ENCODE data around the gene RCAN1. TPM values are rescaled to one million over a fixed set of nuclear protein-coding genes. Genes with fewer than 3 reads are reported as not detected.

Gene RCAN1
- total RNA-seq, 1 experiment from 2014 or later = 9.7 TPM

GRCh38 chr21:34514576-34515115 is 100.3 kb downstream of the RCAN1 start:
- no peaks in the 10 kb centered on the region for H3K79me2 ChIP-seq (ENCODE audit: insufficient read depth, low read length)
- H2AFZ ChIP-seq (ENCODE audit: low read depth, low read length, poor library complexity, severe bottlenecking) = no peak overlapping the region
- H3K4me2 ChIP-seq (ENCODE audit: low read length) = no peak overlapping the region
- ATAC-seq = no peak
- no peak overlapping the region for H3K9ac ChIP-seq (ENCODE audit: low read length)
- H3K4me3 ChIP-seq (replicated peaks in 1 of 2; ENCODE audit: low read depth in 1 of 2, low read length in 2 of 2) = no peak overlapping the region
- no peaks in the 10 kb centered on the region for H3K9me3 ChIP-seq (ENCODE audit: control insufficient read depth in 1 of 2, insufficient read depth in 1 of 2, low read depth in 1 of 2, low read length in 2 of 2)
- no peak for TF ChIP-seq EZH2 (IDR thresholded peaks at IDR 0.05)
- TF ChIP-seq TCF7L2 (IDR thresholded peaks at IDR 0.05; ENCODE audit: borderline replicate concordance, extremely low read depth, insufficient read depth, insufficient read length) = no peak
- TF ChIP-seq EZH2phosphoT487 (IDR thresholded peaks at IDR 0.05; ENCODE audit: borderline replicate concordance) = no peak
- TF ChIP-seq POLR2AphosphoS5 (IDR thresholded peaks at IDR 0.05; ENCODE audit: low read depth, low read length) = no peak
- no peak for TF ChIP-seq POLR2A (IDR thresholded peaks at IDR 0.05; ENCODE audit: borderline replicate concordance, extremely low read depth, insufficient read depth, insufficient read length)
- no peak for TF ChIP-seq ZFX (IDR thresholded peaks at IDR 0.05)
- ChIA-PET RAD21 (ENCODE audit: low non-redundant PET in 1 of 2, low total read pairs in 2 of 2, uncharacterized antibody in 2 of 2, unreplicated experiment in 2 of 2) (no interaction called here), CTCF (no interaction called here), POLR2A (no interaction called here)
- H3K36me3 ChIP-seq (ENCODE audit: control insufficient read depth in 1 of 2, insufficient read depth in 2 of 2, low read length in 2 of 2) = no peaks in the 10 kb centered on the region
- no peaks in the 10 kb centered on the region for H3K27me3 ChIP-seq (ENCODE audit: insufficient read depth, low read length)
- no TSS peak for BruUV-seq (replicated peaks)
- H3K4me1 ChIP-seq (ENCODE audit: control insufficient read depth in 1 of 2, insufficient read depth in 2 of 2, low read length in 2 of 2) = no peaks in the 10 kb centered on the region; a peak in 1 of 4 replicates
- no peak for DNase-seq (ENCODE audit: low read depth, low spot score)
- intact Hi-C loops (cut with micrococcal nuclease) = no loop called here
- H4K20me1 ChIP-seq (ENCODE audit: insufficient read depth) = no peaks in the 10 kb centered on the region
- no peak overlapping the region for H3K27ac ChIP-seq (ENCODE audit: low read depth, low read length)
- H3K9me2 ChIP-seq (ENCODE audit: insufficient read depth) = no peaks in the 10 kb centered on the region

DNA sequence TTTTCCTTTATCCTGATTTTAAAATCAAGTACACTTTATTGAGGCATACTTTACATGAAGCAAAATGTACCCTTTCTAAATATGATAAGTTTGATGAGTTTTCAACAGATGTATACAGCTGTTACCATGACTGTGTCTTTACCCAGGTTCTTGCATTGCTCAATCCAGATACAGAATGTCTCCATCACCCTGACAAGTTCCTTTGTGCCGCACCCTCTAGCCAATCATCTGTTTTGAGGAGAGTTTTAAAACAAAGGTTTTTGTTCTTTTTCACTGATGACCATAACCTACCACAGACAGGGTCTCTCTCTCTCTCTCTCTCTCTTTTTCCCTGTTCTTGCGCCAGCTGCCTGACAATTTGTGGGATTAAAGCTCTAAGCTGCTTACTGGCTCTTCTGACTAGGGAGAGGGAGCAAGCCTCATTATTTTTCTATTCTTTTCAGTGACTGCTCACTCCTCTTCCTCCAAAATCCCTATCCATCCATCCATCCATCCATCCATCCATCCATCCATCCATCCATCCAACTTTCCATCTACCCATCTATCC is 101.7 kb downstream of the RCAN1 start:
- CTCF ChIA-PET = no interaction called here
- no peak for ATAC-seq
- POLR2A ChIA-PET = no interaction called here
- no peak overlapping the region for H3K4me3 ChIP-seq (replicated peaks in 1 of 2; ENCODE audit: low read depth in 1 of 2, low read length in 2 of 2)
- intact Hi-C loops (cut with micrococcal nuclease) = no loop called here
- no TSS peak for BruUV-seq (replicated peaks)
- H3K4me1 ChIP-seq (ENCODE audit: control insufficient read depth in 1 of 2, insufficient read depth in 2 of 2, low read length in 2 of 2) = no peaks in the 10 kb centered on the region; a peak in 1 of 4 replicates
- no peaks in the 10 kb centered on the region for H3K36me3 ChIP-seq (ENCODE audit: control insufficient read depth in 1 of 2, insufficient read depth in 2 of 2, low read length in 2 of 2)
- no peaks in the 10 kb centered on the region for H4K20me1 ChIP-seq (ENCODE audit: insufficient read depth)
- no peak overlapping the region for H3K4me2 ChIP-seq (ENCODE audit: low read length)
- H3K9me3 ChIP-seq (ENCODE audit: control insufficient read depth in 1 of 2, insufficient read depth in 1 of 2, low read depth in 1 of 2, low read length in 2 of 2) = no peaks in the 10 kb centered on the region
- no peak overlapping the region for H2AFZ ChIP-seq (ENCODE audit: low read depth, low read length, poor library complexity, severe bottlenecking)
- RAD21 ChIA-PET (ENCODE audit: low non-redundant PET in 1 of 2, low total read pairs in 2 of 2, uncharacterized antibody in 2 of 2, unreplicated experiment in 2 of 2) = no interaction called here
- no peak overlapping the region for H3K27ac ChIP-seq (ENCODE audit: low read depth, low read length)
- no peaks in the 10 kb centered on the region for H3K79me2 ChIP-seq (ENCODE audit: insufficient read depth, low read length)
- no peaks in the 10 kb centered on the region for H3K9me2 ChIP-seq (ENCODE audit: insufficient read depth)
- DNase-seq (ENCODE audit: low read depth, low spot score) = no peak
- no peak overlapping the region for H3K9ac ChIP-seq (ENCODE audit: low read length)
- no peaks in the 10 kb centered on the region for H3K27me3 ChIP-seq (ENCODE audit: insufficient read depth, low read length)
- TF ChIP-seq SP1 (IDR thresholded peaks at IDR 0.05; ENCODE audit: low read depth) (no peak), RAD21 (IDR thresholded peaks at IDR 0.05; ENCODE audit: low read depth) (no peak), POLR2AphosphoS5 (IDR thresholded peaks at IDR 0.05; ENCODE audit: low read depth, low read length) (no peak), EZH2 (IDR thresholded peaks at IDR 0.05) (no peak), JUND (IDR thresholded peaks at IDR 0.05) (no peak), EZH2phosphoT487 (IDR thresholded peaks at IDR 0.05; ENCODE audit: borderline replicate concordance) (no peak), SIN3A (IDR thresholded peaks at IDR 0.05; ENCODE audit: low read depth) (no peak), CTCF (IDR thresholded peaks at IDR 0.05 in 2 of 3, conservative IDR thresholded peaks at IDR 0.05 in 1 of 3; ENCODE audit: borderline replicate concordance in 1 of 3, insufficient read depth in 1 of 3, low read depth in 2 of 3, low read length in 2 of 3) (no peak), CEBPB (IDR thresholded peaks at IDR 0.05; ENCODE audit: low read depth) (no peak), SRF (IDR thresholded peaks at IDR 0.05; ENCODE audit: low read depth) (no peak)
- TF ChIP-seq, protein P1, sequence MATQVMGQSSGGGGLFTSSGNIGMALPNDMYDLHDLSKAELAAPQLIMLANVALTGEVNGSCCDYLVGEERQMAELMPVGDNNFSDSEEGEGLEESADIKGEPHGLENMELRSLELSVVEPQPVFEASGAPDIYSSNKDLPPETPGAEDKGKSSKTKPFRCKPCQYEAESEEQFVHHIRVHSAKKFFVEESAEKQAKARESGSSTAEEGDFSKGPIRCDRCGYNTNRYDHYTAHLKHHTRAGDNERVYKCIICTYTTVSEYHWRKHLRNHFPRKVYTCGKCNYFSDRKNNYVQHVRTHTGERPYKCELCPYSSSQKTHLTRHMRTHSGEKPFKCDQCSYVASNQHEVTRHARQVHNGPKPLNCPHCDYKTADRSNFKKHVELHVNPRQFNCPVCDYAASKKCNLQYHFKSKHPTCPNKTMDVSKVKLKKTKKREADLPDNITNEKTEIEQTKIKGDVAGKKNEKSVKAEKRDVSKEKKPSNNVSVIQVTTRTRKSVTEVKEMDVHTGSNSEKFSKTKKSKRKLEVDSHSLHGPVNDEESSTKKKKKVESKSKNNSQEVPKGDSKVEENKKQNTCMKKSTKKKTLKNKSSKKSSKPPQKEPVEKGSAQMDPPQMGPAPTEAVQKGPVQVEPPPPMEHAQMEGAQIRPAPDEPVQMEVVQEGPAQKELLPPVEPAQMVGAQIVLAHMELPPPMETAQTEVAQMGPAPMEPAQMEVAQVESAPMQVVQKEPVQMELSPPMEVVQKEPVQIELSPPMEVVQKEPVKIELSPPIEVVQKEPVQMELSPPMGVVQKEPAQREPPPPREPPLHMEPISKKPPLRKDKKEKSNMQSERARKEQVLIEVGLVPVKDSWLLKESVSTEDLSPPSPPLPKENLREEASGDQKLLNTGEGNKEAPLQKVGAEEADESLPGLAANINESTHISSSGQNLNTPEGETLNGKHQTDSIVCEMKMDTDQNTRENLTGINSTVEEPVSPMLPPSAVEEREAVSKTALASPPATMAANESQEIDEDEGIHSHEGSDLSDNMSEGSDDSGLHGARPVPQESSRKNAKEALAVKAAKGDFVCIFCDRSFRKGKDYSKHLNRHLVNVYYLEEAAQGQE (IDR thresholded peaks at IDR 0.05; ENCODE audit: low read depth) = no peak
- TF ChIP-seq, protein P2, sequence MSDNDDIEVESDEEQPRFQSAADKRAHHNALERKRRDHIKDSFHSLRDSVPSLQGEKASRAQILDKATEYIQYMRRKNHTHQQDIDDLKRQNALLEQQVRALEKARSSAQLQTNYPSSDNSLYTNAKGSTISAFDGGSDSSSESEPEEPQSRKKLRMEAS (IDR thresholded peaks at IDR 0.05) = no peak
- TF ChIP-seq, protein P3, sequence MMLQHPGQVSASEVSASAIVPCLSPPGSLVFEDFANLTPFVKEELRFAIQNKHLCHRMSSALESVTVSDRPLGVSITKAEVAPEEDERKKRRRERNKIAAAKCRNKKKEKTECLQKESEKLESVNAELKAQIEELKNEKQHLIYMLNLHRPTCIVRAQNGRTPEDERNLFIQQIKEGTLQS (IDR thresholded peaks at IDR 0.05) = no peak
